ENCODE data around the gene SLC9C2. TPM values are rescaled to one million over a fixed set of nuclear protein-coding genes. Genes with fewer than 3 reads are reported as not detected.
"Not testable (repeated sequence)": the region's sequence is repeated elsewhere in the genome, so short reads cannot be mapped to it uniquely, and the experiment has no call there.

Gene SLC9C2
- total and polyA plus RNA-seq, 2 donors from 2014 or later: 0.52 to 0.72 TPM

DNA sequence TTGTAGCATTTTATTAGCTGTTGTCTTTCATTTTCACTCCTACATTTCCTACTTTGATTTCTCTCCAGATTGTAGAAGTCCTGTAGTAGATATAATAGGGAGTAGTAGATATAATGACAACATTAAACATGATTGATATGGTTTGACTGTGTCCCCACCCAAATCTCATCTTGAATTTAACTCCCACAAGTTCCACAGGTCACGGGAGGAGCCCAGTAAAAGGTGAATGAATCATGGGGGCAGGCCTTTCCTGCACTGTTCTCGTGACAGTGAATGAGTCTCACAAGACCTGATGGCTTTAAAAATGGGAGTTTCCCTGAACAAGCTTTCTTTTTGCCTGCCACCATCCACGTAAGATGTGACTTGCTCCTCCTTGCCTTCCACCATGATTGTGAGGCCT, 133.2 kb downstream of the SLC9C2 start:
- Histone ChIP-seq H3K9me3 (ENCODE audit: control insufficient read depth in 2 of 3, insufficient read depth in 1 of 3, low read length in 3 of 3) (no peaks in the 10 kb centered on the region), H3K9ac (ENCODE audit: low read length in 3 of 3) (no peak overlapping the region), H3K4me3 (ENCODE audit: low read length in 3 of 3) (no peak overlapping the region), H3K4me1 (ENCODE audit: control insufficient read depth in 2 of 3, insufficient read depth in 2 of 3, low read depth in 1 of 3, low read length in 3 of 3) (peaks cover 0 to 11% (median 11%) of the 10 kb centered on the region in 3 donors), H3K27me3 (ENCODE audit: control insufficient read depth, insufficient read depth, low read length) (no peaks in the 10 kb centered on the region), H3K36me3 (ENCODE audit: control insufficient read depth in 2 of 3, insufficient read depth in 3 of 3, low read length in 3 of 3) (no peaks in the 10 kb centered on the region), H3K27ac (ENCODE audit: low read depth in 2 of 2, low read length in 2 of 2) (no peak overlapping the region)
- FAIRE-seq (no peak), DNase-seq (no peak)
- TF ChIP-seq, protein P1, sequence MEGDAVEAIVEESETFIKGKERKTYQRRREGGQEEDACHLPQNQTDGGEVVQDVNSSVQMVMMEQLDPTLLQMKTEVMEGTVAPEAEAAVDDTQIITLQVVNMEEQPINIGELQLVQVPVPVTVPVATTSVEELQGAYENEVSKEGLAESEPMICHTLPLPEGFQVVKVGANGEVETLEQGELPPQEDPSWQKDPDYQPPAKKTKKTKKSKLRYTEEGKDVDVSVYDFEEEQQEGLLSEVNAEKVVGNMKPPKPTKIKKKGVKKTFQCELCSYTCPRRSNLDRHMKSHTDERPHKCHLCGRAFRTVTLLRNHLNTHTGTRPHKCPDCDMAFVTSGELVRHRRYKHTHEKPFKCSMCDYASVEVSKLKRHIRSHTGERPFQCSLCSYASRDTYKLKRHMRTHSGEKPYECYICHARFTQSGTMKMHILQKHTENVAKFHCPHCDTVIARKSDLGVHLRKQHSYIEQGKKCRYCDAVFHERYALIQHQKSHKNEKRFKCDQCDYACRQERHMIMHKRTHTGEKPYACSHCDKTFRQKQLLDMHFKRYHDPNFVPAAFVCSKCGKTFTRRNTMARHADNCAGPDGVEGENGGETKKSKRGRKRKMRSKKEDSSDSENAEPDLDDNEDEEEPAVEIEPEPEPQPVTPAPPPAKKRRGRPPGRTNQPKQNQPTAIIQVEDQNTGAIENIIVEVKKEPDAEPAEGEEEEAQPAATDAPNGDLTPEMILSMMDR (IDR thresholded peaks at IDR 0.05; ENCODE audit: borderline replicate concordance, extremely low read depth, insufficient read depth): no peak
- intact Hi-C loops (cut with DNase I): no loop called here

DNA sequence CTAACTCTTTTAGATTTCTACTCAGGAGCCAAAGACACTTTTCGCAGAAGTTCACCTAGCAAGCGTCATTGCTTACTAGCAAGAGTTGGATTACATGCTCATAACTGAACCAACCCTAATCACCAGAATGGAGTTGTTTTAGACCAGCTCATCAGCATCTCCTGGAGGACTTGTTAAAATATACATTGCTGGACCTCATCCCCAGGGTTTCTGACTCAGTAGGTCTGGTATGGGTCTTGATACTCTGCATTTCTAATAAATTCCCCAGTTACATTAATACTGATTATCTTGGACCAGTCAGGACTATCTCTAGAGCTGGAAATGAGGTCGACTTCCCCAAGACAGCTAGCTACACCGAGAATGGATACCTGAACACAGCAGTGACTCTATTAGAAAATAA, 135.4 kb downstream of the SLC9C2 start:
- DNase-seq: no peak
- H3K27ac ChIP-seq (ENCODE audit: low read depth in 2 of 2, low read length in 2 of 2): no peak overlapping the region
- H3K27me3 ChIP-seq (ENCODE audit: control insufficient read depth, insufficient read depth, low read length): no peaks in the 10 kb centered on the region
- H3K4me3 ChIP-seq (ENCODE audit: low read length in 3 of 3): no peak overlapping the region
- no peaks in the 10 kb centered on the region for H3K9me3 ChIP-seq (ENCODE audit: control insufficient read depth in 2 of 3, insufficient read depth in 1 of 3, low read length in 3 of 3)
- intact Hi-C loops (cut with DNase I): no loop called here
- H3K9ac ChIP-seq (ENCODE audit: low read length in 3 of 3): no peak overlapping the region
- H3K36me3 ChIP-seq (ENCODE audit: control insufficient read depth in 2 of 3, insufficient read depth in 3 of 3, low read length in 3 of 3): no peaks in the 10 kb centered on the region
- TF ChIP-seq, protein P1 (IDR thresholded peaks at IDR 0.05; ENCODE audit: borderline replicate concordance, extremely low read depth, insufficient read depth): no peak
- no peak for FAIRE-seq
- H3K4me1 ChIP-seq (ENCODE audit: control insufficient read depth in 2 of 3, insufficient read depth in 2 of 3, low read depth in 1 of 3, low read length in 3 of 3): no peaks in the 10 kb centered on the region

DNA sequence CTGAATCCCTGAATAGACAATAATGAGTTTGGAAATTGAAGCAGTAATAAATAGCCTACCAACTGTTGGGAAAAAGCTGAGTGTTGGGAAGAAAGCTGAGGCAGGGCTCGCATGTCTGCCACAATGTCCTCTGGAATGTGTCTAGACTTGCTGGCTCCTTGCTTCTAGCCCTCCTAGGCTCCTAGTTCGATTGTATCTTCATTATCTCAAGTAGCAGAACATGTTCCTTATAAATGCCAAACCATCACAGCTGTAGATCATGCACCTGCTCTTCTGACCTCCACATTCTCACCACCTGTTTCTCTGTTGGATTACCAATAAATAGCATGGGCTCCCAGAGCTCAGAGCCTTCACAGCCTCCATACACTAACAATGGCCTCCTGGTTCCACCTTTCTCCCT, 138.7 kb downstream of the SLC9C2 start:
- FAIRE-seq; H3K4me3 ChIP-seq (ENCODE audit: low read length in 3 of 3); H3K27me3 ChIP-seq (ENCODE audit: control insufficient read depth, insufficient read depth, low read length); intact Hi-C loops (cut with DNase I); DNase-seq; H3K4me1 ChIP-seq (ENCODE audit: control insufficient read depth in 2 of 3, insufficient read depth in 2 of 3, low read depth in 1 of 3, low read length in 3 of 3); H3K27ac ChIP-seq (ENCODE audit: low read depth in 2 of 2, low read length in 2 of 2); H3K9me3 ChIP-seq (ENCODE audit: control insufficient read depth in 2 of 3, insufficient read depth in 1 of 3, low read length in 3 of 3); H3K9ac ChIP-seq (ENCODE audit: low read length in 3 of 3): not testable (repeated sequence)
- H3K36me3 ChIP-seq (ENCODE audit: control insufficient read depth in 2 of 3, insufficient read depth in 3 of 3, low read length in 3 of 3): peaks cover 0 to 22% (median 0%) of the 10 kb centered on the region in 3 donors

DNA sequence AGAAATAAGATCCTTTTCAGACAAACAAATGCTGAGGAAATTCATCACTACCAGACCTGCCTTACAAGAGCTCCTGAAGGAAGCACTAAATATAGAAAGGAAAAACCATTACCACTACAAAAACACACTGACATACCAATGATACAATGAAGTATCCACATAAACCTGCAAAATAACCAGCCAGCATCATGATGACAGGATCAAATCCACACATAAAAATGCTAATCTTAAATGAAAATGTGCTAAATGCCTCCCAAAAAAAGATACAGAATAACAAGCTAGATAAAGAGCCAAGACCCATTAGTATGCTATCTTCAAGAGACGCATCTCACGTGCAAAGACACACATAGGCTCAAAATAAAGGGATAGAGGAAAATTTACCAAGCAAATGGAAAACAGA, 140.2 kb downstream of the SLC9C2 start:
- H3K4me1 ChIP-seq (ENCODE audit: control insufficient read depth in 2 of 3, insufficient read depth in 2 of 3, low read depth in 1 of 3, low read length in 3 of 3); DNase-seq; FAIRE-seq; H3K4me3 ChIP-seq (ENCODE audit: low read length in 3 of 3); H3K27me3 ChIP-seq (ENCODE audit: control insufficient read depth, insufficient read depth, low read length); H3K9me3 ChIP-seq (ENCODE audit: control insufficient read depth in 2 of 3, insufficient read depth in 1 of 3, low read length in 3 of 3); H3K27ac ChIP-seq (ENCODE audit: low read depth in 2 of 2, low read length in 2 of 2); intact Hi-C loops (cut with DNase I); H3K9ac ChIP-seq (ENCODE audit: low read length in 3 of 3): not testable (repeated sequence)
- H3K36me3 ChIP-seq (ENCODE audit: control insufficient read depth in 2 of 3, insufficient read depth in 3 of 3, low read length in 3 of 3): peaks cover 0 to 22% (median 0%) of the 10 kb centered on the region in 3 donors

DNA sequence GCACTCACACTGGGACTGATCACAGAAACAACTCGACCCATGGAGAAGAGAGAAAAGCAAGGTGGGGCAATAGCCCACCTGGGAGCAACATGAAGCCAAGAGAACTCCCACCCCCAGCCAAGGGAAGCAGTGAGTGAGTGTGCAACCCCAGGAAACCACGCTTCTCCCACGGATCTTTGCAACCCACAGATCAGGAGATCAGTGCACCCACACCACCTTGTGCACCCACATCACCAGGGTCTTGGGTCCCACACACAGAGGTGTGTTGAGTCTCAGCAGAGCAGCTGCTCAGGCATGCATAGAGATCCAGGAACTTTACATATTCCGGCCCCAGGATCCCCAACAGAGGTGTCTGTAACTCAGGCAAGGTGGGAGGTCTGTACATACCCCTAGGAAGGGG, 143.0 kb downstream of the SLC9C2 start:
- TF ChIP-seq, protein P1 (IDR thresholded peaks at IDR 0.05; ENCODE audit: borderline replicate concordance, extremely low read depth, insufficient read depth): no peak
- Histone ChIP-seq H3K4me3 (ENCODE audit: low read length in 3 of 3) (no peak overlapping the region), H3K4me1 (ENCODE audit: control insufficient read depth in 2 of 3, insufficient read depth in 2 of 3, low read depth in 1 of 3, low read length in 3 of 3) (no peaks in the 10 kb centered on the region), H3K9me3 (ENCODE audit: control insufficient read depth in 2 of 3, insufficient read depth in 1 of 3, low read length in 3 of 3) (no peaks in the 10 kb centered on the region), H3K27me3 (ENCODE audit: control insufficient read depth, insufficient read depth, low read length) (no peaks in the 10 kb centered on the region), H3K36me3 (ENCODE audit: control insufficient read depth in 2 of 3, insufficient read depth in 3 of 3, low read length in 3 of 3) (peaks cover 0 to 22% (median 0%) of the 10 kb centered on the region in 3 donors), H3K27ac (ENCODE audit: low read depth in 2 of 2, low read length in 2 of 2) (no peak overlapping the region), H3K9ac (ENCODE audit: low read length in 3 of 3) (no peak overlapping the region)
- intact Hi-C loops (cut with DNase I): no loop called here
- DNase-seq (no peak), FAIRE-seq (no peak)

Measured in kidney (tissue), 14 donors.